Endometrial microvascular endothelial cells (primary cell): Measurements from ENCODE around the gene HOXD13. TPM values are rescaled to one million over a fixed set of nuclear protein-coding genes. Genes with fewer than 3 reads are reported as not detected.

Experiments
- in situ Hi-C: cut with HindIII; loops from 2 replicates; pipeline ENCODE4 v1.10.0; 2017; ENCODE audit warnings: low sequenced_read_pairs, low pct_unique_long_range_greater_than_20kb; ENCODE audit errors: inconsistent ontology term
- total RNA-seq: library from RNA; depleted of rRNA; stranded (reverse); fragments of >200 nt; gene quantifications from one replicate; pipeline ENCODE4 v1.2.3, GENCODE V29; 2015; ENCODE audit errors: inconsistent ontology term

Gene HOXD13
- total RNA-seq, 1 donor from 2014 or later, result not detected

DNA sequence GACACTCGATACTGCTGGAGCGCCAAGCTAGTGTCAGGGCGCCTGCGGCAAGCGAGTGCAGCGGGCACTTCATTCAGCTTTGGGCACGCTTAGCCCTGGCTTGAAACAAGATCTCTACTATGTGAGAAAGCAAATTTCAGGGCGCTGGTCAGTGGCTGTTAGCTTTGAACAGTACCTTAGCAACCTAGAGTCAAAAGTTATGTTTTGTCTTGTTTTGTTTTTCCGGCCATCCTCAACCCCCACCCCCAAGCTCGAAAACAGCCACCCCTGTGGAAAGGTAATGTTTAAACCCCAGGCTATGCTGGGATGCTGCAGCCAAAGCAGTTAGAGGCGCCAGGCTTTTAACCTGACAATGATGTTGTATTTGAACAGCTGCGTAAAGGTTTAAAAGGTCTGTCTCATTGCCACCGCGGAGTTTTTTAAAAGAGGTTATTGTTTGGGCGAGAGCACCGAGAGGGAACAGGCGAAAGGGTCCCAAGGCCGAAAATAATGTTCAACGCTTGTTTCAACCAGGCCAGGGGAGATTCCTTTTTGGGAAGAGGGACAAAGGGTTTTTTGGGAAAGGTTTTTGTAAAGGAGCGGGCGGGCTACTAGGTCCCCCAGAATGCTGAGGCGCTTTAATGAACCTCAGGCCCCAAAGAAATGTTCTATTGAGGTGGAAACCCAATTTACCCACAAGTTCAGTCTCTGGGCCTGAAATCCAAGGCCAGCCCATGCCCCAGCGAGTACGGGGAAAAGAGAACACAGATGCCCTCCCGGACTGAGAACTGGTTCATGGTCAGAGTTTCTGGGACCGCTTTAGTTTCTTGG is 21.8 kb downstream of the HOXD13 start:
- in situ Hi-C loops, result no loop called here

DNA sequence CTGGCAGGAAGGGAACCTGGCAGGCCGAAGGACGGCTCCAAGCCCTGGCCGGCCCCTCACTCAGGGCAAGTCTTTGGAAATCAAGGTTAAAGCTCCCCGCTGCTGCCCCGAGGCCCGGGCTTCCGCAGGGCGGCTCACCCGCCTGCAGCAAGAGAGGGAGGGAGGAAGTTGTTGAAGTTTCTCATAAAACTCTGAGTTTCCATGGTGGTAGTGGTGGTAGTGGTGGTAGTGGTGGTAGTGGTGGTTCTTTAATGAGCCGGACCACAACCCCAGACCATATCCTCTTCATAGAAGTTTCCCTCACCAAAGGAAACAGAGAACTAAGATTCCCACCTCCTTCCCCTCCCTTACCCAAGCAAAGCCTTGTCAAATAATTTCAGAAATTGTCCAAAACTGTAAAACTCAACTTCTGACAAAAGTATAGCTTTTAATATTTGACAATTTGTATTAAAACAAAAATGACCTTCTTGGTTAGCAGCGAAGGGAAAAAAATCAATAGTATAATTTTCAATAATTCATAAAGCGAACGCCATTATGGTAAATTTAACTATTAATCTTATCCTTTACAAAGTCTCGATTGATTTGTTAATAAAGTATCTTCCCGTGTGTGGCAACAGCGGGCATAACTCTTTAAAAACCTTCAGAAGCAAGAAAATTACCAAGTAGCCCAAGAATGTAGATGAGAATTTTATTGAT is 22.6 kb downstream of the HOXD13 start:
- in situ Hi-C loops, result no loop called here

DNA sequence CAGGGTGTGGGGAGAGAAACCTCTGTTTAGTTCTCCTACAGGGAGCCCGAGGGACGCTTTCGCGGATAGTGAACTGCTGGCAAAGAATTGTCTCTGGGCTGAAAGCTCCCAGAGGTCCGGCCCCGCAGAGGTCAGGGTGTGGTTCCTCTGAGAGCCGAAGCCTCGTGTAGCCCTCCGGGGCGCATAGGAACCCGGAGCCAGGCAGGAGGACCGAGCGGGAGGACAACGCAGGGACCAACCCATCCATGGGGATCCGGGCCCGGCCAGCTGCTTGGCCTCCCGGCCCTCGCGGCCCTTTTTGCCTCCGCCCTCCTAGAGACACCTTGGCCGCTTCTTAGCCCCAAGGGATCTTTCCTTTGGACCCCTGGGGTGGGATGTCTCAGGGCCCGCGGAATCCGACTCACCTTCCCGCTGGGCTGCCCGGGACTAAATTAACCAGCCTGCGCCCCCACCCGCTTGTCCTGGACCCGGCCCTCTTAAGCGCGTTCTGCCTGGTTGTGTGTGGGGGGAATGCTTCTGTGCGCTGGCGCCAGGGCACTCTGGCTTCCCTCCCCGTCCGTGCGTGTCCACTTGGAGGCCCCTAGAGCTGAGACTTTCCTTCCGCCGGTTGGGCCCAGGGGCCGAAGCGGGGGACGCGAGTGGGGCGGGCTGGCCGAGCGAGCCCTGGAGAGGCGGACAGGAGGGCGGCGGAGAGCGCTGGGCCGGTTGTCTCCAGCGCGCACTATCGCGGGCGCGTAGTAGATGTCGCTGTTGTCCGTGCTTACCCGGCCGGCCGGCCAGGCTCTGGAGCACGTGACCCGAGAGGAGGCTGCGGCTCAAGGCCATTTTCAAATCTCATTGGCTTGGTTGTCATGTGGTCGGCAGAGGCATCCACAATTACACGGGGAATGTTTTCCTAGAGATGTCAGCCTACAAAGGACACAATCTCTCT is 23.6 kb downstream of the HOXD13 start, which contains the start of gene HOXD10:
TSS of gene HOXD10 (plus strand) at position 896 of the 931 bp plus-strand sequence. CDS start 56 bp downstream, outside the sequence.
- in situ Hi-C loops, result no loop called here

DNA sequence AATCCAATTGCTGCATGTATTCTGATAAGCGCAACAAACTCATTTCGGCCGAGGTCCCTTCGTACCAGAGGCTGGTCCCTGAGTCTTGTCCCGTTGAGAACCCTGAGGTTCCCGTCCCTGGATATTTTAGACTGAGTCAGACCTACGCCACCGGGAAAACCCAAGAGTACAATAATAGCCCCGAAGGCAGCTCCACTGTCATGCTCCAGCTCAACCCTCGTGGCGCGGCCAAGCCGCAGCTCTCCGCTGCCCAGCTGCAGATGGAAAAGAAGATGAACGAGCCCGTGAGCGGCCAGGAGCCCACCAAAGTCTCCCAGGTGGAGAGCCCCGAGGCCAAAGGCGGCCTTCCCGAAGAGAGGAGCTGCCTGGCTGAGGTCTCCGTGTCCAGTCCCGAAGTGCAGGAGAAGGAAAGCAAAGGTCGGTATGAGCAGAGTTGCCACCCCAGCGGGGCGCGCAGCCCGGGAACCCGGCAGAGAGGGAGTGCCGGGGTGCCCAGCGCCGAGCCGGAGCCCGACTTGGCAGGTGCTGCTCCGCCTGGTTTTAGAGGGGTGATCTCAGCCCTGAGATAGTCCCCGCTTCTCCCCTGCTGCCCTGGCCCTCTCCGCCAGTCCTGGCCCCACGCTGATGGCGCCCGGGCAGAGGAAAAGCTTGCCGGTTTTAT is 24.8 kb downstream of the HOXD13 start:
- in situ Hi-C loops, result no loop called here

DNA sequence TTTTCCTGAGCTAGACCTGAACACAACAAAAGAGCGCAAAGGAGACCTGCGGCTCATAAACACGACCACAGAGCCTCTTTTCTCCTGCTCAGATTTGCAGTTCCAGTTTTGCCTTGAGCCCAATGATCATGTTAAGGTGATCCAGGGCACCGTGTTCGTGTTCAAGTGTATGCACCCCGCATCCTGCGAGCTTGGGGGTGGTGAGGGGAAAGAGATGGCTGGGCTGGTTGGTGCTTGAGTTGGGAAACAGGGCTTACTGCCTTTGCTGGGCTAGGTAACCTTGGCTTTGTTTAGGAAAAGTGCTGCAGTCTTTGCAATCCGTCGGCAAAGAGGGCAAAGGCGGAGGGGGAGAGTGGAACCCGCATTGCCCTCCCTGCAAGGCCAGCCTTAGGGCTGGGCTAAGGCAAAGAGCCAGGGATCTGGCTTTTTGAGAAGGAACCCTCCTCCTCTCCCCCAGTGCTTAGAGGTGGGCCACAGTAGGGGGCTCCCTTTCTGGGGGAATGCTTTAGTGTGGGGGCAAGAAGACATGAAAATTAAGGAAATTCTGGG is 25.4 kb downstream of the HOXD13 start:
- in situ Hi-C loops, result no loop called here

DNA sequence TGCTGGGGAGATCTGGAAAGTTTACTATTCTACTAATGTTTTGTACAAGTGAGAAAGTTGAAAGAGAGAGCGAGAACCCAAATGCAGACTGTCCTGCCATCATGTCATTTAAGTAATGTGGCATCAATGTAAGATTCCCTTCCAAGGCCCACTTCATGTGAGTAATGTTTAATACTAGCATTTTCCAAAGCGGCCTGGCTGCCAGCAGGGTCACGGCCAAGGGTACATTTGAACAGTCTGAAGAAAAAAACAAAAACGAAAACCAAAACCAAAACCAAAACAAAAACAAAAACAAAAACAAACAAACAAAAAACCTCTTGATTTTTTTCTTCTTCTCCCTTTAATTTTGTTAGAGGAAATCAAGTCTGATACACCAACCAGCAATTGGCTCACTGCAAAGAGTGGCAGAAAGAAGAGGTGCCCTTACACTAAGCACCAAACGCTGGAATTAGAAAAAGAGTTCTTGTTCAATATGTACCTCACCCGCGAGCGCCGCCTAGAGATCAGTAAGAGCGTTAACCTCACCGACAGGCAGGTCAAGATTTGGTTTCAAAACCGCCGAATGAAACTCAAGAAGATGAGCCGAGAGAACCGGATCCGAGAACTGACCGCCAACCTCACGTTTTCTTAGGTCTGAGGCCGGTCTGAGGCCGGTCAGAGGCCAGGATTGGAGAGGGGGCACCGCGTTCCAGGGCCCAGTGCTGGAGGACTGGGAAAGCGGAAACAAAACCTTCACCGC is 26.2 kb downstream of the HOXD13 start:
- in situ Hi-C loops, result no loop called here

DNA sequence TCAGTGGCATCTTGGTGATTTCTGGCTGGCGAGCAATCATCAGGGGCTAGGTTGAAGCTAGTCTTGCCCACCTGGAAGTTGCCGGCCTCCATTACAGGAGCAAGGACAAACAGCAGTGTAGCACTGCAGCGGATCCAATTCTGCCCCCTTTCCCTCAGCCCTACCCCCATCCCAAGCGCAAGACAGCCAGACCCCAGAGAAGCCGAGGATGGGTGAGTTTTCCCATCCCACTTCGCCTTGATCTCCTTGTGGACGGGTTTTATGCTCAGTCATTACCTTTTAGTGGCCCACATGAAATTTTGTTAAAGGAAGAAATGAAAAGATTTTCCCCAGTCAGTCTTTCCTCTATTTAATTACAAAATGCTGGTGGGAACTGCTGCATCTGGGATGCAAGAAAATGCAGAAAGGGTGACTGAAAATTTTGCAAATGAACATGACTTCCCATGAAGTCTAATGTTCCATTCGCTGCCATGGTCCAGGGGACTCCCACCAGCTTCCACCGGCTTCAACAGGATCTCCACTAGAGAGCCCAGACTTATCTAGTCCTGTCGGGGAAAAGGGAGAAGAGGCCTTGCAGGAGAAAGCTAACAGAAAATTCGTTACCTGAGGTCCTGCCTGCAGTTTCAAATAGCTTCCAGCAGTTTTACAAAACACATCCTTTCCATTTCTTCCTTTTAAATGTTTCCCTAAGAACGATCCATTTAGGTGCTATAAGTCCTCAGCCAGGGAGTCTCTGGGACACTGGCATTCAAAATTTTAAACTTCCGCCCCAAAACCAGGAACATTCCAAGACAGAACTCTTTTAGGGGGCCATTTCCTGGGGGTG is 28.1 kb downstream of the HOXD13 start:
- in situ Hi-C loops, result loop anchor here (10.0 kb wide), 1 partner anchor 1024 kb away; no protein-coding TSS in a partner anchor

DNA sequence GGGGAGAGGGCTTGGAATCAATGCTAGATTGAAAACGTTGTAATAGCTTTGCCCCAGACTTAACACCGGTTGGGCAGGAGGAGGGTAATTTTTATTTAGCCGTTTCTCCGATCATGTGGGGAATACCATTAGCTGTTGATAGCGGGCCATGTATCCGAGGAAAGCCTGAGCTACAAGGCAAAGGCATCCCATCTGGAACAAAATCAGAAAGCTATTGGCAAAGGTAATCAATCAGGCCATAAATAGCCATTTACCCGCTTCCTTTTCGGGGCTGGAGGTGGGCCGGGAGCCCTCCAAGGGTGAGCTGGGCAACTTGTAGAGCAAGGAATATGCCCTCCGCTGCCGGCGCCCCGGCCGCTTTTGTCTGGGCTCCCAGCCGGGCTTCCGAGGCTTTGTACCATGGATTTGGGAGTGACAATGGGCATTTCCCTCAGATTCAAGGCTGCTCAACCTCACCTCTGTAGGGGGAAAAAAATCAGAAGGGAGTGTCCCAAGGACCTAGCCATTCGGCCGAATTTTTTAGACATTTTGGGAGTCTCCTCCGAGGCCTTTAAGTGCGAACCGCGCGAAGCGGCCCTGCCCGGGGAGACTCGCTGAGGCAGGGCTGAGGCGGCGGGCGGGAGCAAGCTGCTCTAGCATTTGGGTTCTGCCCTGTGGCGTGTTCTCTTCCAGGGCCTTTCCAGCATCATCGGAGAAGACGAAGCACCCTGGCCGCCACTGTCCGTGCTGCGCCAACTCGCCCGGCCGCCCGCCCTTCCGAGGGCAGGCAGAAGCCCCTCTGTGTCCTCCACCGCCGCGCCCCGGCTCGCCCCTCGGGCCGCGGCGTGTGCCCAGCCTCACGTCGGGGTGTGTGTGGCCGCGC is 28.9 kb downstream of the HOXD13 start:
- in situ Hi-C loops, result loop anchor here (10.0 kb wide), 1 partner anchor 1023 kb away; no protein-coding TSS in a partner anchor

DNA sequence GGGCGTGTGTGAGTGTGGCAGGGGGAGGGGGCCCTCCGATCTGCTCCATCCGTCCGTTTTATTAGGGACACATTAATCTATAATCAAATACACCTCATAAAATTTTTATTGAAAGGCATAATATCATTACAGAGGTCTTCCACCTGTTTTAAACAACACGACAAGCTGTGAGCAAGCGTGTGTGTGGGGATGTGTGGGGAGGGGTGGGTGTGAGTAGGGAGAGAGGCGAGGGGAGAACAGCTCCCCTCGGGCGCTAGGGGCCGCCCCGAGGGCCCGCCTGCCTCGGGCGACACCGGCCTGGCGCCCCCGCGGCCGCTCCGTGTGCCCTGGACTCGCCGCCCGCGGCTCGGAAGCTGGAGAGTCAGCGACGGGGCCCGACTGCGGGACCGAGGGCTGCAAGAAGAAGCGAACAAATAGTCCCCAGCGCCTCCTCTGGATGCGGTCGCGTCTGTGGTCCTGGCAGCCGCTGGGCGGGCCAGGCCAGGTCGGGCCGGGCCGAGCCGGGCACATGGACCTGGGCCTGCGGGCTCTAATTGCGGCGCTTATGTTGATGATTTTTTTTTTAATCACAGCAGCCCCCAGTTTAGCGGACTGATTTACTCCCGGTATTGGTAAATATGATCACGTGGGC is 29.6 kb downstream of the HOXD13 start:
- in situ Hi-C loops, result loop anchor here (10.0 kb wide), 1 partner anchor 1023 kb away; no protein-coding TSS in a partner anchor

DNA sequence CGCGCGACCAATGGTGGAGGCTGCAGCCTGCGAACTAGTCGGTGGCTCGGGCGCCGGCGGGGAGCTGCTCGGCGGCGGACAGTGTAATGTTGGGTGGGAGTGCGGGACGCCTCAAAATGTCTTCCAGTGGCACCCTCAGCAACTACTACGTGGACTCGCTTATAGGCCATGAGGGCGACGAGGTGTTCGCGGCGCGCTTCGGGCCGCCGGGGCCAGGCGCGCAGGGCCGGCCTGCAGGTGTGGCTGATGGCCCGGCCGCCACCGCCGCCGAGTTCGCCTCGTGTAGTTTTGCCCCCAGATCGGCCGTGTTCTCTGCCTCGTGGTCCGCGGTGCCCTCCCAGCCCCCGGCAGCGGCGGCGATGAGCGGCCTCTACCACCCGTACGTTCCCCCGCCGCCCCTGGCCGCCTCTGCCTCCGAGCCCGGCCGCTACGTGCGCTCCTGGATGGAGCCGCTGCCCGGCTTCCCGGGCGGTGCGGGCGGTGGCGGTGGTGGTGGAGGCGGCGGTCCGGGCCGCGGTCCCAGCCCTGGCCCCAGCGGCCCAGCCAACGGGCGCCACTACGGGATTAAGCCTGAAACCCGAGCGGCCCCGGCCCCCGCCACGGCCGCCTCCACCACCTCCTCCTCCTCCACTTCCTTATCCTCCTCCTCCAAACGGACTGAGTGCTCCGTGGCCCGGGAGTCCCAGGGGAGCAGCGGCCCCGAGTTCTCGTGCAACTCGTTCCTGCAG is 30.3 kb downstream of the HOXD13 start, which contains the start of gene HOXD9:
TSS of gene HOXD9 (plus strand) at position 37 of the 728 bp plus-strand sequence. CDS start at position 87, 50 bp downstream.
- in situ Hi-C loops, result loop anchor here (10.0 kb wide), 1 partner anchor 1022 kb away; no protein-coding TSS in a partner anchor

DNA sequence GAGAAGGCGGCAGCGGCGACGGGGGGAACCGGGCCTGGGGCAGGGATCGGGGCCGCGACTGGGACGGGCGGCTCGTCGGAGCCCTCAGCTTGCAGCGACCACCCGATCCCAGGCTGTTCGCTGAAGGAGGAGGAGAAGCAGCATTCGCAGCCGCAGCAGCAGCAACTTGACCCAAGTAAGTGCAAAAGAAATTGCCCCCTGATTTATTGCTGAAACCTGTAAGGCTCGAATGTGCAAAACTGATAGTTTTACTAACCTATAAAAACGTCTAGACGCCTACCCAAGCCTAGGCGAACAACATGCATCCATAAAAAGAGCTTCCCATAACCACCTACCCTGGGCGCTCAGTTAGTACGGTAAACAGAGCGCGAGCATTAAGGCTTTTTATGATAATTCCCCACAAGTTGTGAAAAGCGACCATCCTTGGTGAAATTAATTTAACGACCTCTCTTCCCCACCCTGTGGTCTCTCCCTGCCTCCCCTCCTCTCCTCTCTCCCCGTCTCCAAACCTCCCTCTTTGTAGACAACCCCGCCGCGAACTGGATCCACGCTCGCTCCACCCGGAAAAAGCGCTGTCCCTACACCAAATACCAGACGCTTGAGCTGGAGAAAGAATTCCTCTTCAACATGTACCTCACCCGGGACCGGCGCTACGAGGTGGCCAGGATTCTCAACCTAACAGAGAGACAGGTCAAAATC is 31.0 kb downstream of the HOXD13 start:
- in situ Hi-C loops, result loop anchor here (10.0 kb wide), 1 partner anchor 1021 kb away; no protein-coding TSS in a partner anchor

DNA sequence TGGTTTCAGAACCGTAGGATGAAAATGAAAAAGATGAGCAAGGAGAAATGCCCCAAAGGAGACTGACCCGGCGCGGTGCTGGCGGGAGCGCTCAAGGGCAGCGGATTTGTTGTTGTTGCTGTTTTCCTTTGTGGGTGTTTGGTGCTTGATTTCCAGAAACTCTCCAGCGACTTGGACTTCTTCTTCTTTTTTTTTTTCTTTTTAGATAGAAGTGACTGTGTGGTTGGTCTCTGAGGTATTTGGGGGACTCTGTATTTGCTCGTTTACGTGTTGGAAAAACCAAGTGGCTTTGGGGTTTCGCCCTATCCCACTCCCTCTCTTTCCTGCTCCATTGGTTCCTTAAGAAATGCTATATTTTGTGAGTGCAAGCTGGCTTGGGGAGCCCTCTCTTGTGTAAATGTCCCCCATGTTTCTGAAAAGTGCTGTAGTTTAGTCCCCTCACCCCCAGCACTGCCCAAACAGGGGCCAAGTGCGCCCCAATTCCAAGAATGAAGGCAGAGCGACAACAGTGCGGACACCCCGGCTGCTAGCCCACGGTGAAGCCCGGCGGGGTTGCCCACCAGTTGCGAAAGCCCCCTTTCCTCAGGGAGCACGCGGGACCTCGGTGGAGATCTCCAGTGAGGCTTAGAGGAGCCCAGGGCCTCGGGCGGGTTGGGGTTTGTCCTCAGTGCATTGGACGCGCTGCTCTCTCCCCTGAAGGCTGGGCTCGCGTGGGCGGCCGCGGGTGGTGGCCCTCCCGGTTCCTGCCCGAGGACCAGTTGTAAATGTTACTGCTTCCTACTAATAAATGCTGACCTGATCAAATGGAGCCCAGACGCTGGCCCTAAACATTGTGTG is 31.8 kb downstream of the HOXD13 start:
- in situ Hi-C loops, result loop anchor here (10.0 kb wide), 1 partner anchor 1020 kb away; no protein-coding TSS in a partner anchor
